SK-N-MC (cell line): ENCODE measurements around the gene CALY.

Experiments used
- EZH2 ChIP-seq: fragments of 200-600 bp; sonication (generic); IDR thresholded peaks from one replicate; pipeline ENCODE4 v1.6.1; 2017; ENCODE audit warnings: antibody characterized with exemption
- FOXP2 ChIP-seq: optimal IDR thresholded peaks from 2 replicates; pipeline ENCODE3; 2011; ENCODE audit warnings: mild to moderate bottlenecking, moderate library complexity; ENCODE audit not compliant: insufficient read depth; ENCODE audit errors: extremely low read length, control extremely low read depth
- POLR2AphosphoS5 ChIP-seq: IDR thresholded peaks from 2 replicates; pipeline ENCODE4 v1.6.1; 2012; ENCODE audit warnings: mild to moderate bottlenecking, low read depth, low read length, borderline replicate concordance

- TF ChIP-seq EZH2 (no peak), FOXP2 (no peak), POLR2AphosphoS5 (no peak)
These were observed 15.0 kb upstream of the CALY start for GRCh38 chr10:133351408-133352318.
